ENCODE results near the gene SHTN1.

SHTN1 gene

GRCh38 chr10:116984202-116984990, 20.6 kb downstream of the SHTN1 start:
- DNase-seq, result no peak

GRCh38 chr10:116980041-116980440, 24.9 kb downstream of the SHTN1 start:
- DNase-seq, result no peak

- no peak for DNase-seq
Measured at GRCh38 chr10:116978901-116979300, 26.1 kb downstream of the SHTN1 start.

- DNase-seq, result no peak
Measured at GRCh38 chr10:116974456-116975005, 30.5 kb downstream of the SHTN1 start.

GRCh38 chr10:116973946-116974455, 31.0 kb downstream of the SHTN1 start:
- DNase-seq, result no peak

GRCh38 chr10:116973371-116973905, 31.5 kb downstream of the SHTN1 start:
- no peak for DNase-seq

GRCh38 chr10:116972131-116972530, 32.9 kb downstream of the SHTN1 start:
- DNase-seq, result no peak

- DNase-seq, result no peak
Measured at GRCh38 chr10:116970050-116970449, 34.9 kb downstream of the SHTN1 start.

GRCh38 chr10:116968331-116968730, 36.7 kb downstream of the SHTN1 start:
- DNase-seq, result no peak

GRCh38 chr10:116961406-116962251, 43.4 kb downstream of the SHTN1 start:
- no peak for DNase-seq

GRCh38 chr10:116960066-116960776, 44.8 kb downstream of the SHTN1 start:
- no peak for DNase-seq

GRCh38 chr10:116952729-116953128, 52.3 kb downstream of the SHTN1 start:
- DNase-seq, result no peak

- DNase-seq, result no peak
Measured at GRCh38 chr10:116948530-116948870, 56.5 kb downstream of the SHTN1 start.

GRCh38 chr10:116947841-116948529, 57.0 kb downstream of the SHTN1 start:
- no peak for DNase-seq

GRCh38 chr10:116944911-116945310, 60.1 kb downstream of the SHTN1 start:
- DNase-seq, result no peak

GRCh38 chr10:116931806-116932205, 73.2 kb downstream of the SHTN1 start:
- DNase-seq, result no peak

GRCh38 chr10:116926426-116926825, 78.6 kb downstream of the SHTN1 start:
- no peak for DNase-seq

GRCh38 chr10:116925056-116925455, 79.9 kb downstream of the SHTN1 start:
- no peak for DNase-seq

- DNase-seq, result no peak
Measured at GRCh38 chr10:116919706-116920105, 85.3 kb downstream of the SHTN1 start.

- no peak for DNase-seq
Measured at GRCh38 chr10:116919164-116919563, 85.8 kb downstream of the SHTN1 start.

- DNase-seq, result no peak
Measured at GRCh38 chr10:116918583-116918982, 86.4 kb downstream of the SHTN1 start.

- DNase-seq, result no peak
Measured at GRCh38 chr10:116917481-116917880, 87.5 kb downstream of the SHTN1 start.

Data from hematopoietic multipotent progenitor cell treated with erythropoietin and hydrocortisone succinate and interleukin-3 and kit ligand, for 8 days (in vitro differentiated cells).